Measurements from ENCODE around the gene BICDL1. TPM values are rescaled to one million over a fixed set of nuclear protein-coding genes. Genes with fewer than 3 reads are reported as not detected.

BICDL1 gene
- total RNA-seq, 4 donors from 2014 or later: 0.66 to 2.4 (median 2.2) TPM; not detected in 1

- TF ChIP-seq CTCF (IDR thresholded peaks at IDR 0.05; ENCODE audit: low read depth): no peak
Observed at GRCh38 chr12:120000556-120000955, 11.5 kb downstream of the BICDL1 start.

GRCh38 chr12:120006258-120006975, 17.4 kb downstream of the BICDL1 start:
- TF ChIP-seq CTCF (IDR thresholded peaks at IDR 0.05; ENCODE audit: low read depth): no peak

DNA sequence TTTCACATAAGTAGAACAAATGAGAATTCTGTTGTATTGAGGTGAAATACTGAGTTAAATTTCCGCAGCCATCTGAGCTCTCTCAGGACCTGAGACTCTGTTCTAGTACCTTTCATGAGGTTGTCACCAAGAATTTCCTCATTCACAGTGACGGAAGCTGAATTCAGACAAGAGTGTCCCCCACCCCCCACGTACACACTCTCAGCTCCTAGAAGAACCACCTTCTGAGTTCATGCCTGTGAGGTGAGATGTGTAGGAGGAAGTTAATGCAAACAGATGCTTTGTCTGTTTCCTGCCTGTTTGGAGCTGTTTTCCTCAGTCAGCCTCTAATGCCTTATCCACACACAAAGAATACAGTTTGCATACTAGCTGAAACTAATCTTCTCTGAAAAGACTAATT, 18.2 kb downstream of the BICDL1 start:
- no peak for TF ChIP-seq CTCF (IDR thresholded peaks at IDR 0.05; ENCODE audit: low read depth)

GRCh38 chr12:120010661-120011230, 21.7 kb downstream of the BICDL1 start:
- TF ChIP-seq CTCF (IDR thresholded peaks at IDR 0.05; ENCODE audit: low read depth): no peak

GRCh38 chr12:120012067-120012621, 23.1 kb downstream of the BICDL1 start:
- no peak for TF ChIP-seq CTCF (IDR thresholded peaks at IDR 0.05; ENCODE audit: low read depth)

DNA sequence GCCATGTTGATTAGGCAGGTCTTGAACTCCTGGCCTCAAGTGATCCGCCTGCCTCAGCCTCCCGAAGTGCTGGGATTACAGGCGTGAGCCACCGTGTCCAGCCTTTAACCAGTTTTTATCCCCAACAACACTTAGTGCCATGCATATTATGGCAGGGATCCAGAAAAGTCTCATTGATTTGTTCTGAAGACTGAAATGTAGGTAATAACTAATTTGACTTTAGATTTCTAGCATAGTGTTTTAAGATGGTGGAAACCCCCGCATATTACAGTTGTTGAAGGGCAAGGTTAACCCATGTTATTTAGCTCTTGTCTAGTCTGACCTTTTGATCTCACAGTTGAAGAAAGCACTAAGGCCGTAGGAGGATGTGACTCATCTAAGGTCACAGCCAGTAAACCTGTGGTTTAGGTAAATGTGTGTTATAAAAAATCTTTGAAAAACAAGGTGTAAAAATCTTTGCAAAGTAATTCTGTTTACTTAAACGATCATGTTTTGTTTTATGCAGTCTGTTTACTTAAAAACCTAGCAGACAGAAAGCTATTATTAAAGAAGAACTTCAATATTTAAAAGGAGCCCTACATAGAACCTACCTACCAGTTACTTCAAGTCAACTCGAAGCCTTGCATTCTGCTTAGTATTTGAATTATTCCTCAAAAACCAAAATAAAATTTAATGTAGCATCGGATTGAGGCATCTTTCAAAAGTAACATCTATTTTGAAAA, 24.8 kb downstream of the BICDL1 start:
- TF ChIP-seq CTCF (IDR thresholded peaks at IDR 0.05; ENCODE audit: low read depth): no peak

DNA sequence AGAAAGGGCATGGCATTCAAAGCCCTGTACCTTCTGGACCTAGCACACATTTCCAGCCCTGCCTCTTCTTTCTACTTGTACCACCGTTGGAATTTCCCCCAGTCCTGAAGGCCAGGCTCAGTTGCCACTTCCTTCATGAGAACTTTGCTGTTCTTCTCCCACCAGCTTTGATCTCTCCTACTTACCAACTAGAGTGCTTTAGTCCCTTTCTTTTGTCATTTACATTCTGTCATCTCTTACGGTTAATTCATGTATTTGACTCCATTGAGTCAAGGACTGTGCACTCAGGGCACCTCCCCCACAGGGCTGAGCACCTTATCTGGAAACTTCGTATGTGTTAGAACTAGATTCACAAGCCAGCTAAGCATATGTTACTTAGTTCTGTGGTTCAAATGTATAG, 26.3 kb downstream of the BICDL1 start:
- no peak for TF ChIP-seq CTCF (IDR thresholded peaks at IDR 0.05; ENCODE audit: low read depth)

Measured in subcutaneous adipose tissue (tissue), 4 donors.